Measurements from ENCODE around the gene MAN2B2. TPM values are rescaled to one million over a fixed set of nuclear protein-coding genes. Genes with fewer than 3 reads are reported as not detected.

MAN2B2 gene
- total RNA-seq, 1 experiment from 2014 or later, result 34.4 TPM

DNA sequence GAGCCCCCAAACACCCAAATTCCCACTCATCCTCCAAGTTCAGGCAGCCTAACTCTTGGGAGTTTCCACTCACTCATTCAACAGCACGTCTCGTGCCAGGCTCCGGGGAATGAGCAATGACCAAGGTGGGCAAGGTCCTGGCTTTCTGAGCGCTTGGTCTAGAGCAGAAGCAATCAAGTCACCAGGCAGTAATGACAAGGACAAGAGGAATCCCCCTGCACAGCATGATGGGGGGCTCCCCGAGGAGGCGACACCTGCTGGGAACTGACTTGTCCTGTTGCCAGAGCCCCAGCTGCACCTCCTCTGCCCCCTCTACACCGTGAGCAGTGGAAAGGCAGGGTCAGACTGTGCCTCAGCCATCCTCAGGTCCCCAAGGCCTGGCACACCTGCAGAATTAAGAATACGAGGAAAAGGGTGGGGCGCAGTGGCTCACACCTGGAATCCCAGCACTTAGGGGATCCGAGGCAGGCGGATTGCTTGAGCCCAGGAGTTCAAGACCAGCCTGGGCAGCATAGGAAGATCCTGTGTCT lies 39.8 kb downstream of the MAN2B2 start:
- no TSS peak for BruUV-seq (replicated peaks)
- DNase-seq (ENCODE audit: low read depth, low spot score) (no peak), ATAC-seq (no peak)
- no peak overlapping the region for H3K4me3 ChIP-seq (ENCODE audit: low read depth in 2 of 2, low read length in 2 of 2)
- ChIA-PET POLR2A (no interaction called here), CTCF (no interaction called here)
- intact Hi-C loops (cut with micrococcal nuclease; ENCODE audit: unreplicated experiment) (no loop called here), in situ Hi-C loops (cut with HindIII; ENCODE audit: low pct_unique_long_range_greater_than_20kb, low sequenced_read_pairs) (no loop called here)
- H3K27me3 ChIP-seq (ENCODE audit: control insufficient read depth, insufficient read depth, low read length), result no peaks in the 10 kb centered on the region
- TF ChIP-seq, protein P1, sequence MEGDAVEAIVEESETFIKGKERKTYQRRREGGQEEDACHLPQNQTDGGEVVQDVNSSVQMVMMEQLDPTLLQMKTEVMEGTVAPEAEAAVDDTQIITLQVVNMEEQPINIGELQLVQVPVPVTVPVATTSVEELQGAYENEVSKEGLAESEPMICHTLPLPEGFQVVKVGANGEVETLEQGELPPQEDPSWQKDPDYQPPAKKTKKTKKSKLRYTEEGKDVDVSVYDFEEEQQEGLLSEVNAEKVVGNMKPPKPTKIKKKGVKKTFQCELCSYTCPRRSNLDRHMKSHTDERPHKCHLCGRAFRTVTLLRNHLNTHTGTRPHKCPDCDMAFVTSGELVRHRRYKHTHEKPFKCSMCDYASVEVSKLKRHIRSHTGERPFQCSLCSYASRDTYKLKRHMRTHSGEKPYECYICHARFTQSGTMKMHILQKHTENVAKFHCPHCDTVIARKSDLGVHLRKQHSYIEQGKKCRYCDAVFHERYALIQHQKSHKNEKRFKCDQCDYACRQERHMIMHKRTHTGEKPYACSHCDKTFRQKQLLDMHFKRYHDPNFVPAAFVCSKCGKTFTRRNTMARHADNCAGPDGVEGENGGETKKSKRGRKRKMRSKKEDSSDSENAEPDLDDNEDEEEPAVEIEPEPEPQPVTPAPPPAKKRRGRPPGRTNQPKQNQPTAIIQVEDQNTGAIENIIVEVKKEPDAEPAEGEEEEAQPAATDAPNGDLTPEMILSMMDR (IDR thresholded peaks at IDR 0.05), result no peak
- no peak for TF ChIP-seq POLR2AphosphoS5 (IDR thresholded peaks at IDR 0.05; ENCODE audit: low read depth, low read length)
- TF ChIP-seq, protein P2, sequence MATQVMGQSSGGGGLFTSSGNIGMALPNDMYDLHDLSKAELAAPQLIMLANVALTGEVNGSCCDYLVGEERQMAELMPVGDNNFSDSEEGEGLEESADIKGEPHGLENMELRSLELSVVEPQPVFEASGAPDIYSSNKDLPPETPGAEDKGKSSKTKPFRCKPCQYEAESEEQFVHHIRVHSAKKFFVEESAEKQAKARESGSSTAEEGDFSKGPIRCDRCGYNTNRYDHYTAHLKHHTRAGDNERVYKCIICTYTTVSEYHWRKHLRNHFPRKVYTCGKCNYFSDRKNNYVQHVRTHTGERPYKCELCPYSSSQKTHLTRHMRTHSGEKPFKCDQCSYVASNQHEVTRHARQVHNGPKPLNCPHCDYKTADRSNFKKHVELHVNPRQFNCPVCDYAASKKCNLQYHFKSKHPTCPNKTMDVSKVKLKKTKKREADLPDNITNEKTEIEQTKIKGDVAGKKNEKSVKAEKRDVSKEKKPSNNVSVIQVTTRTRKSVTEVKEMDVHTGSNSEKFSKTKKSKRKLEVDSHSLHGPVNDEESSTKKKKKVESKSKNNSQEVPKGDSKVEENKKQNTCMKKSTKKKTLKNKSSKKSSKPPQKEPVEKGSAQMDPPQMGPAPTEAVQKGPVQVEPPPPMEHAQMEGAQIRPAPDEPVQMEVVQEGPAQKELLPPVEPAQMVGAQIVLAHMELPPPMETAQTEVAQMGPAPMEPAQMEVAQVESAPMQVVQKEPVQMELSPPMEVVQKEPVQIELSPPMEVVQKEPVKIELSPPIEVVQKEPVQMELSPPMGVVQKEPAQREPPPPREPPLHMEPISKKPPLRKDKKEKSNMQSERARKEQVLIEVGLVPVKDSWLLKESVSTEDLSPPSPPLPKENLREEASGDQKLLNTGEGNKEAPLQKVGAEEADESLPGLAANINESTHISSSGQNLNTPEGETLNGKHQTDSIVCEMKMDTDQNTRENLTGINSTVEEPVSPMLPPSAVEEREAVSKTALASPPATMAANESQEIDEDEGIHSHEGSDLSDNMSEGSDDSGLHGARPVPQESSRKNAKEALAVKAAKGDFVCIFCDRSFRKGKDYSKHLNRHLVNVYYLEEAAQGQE (IDR thresholded peaks at IDR 0.05; ENCODE audit: insufficient read depth in 1 of 2, low read depth in 2 of 2, low read length in 1 of 2), result no peak
- TF ChIP-seq SIN3A (IDR thresholded peaks at IDR 0.05; ENCODE audit: borderline replicate concordance, insufficient read depth, low read depth, low read length), result no peak
- no peak for TF ChIP-seq TCF7L2 (IDR thresholded peaks at IDR 0.05; ENCODE audit: low read depth, low read length)
- no peaks in the 10 kb centered on the region for H3K4me1 ChIP-seq (ENCODE audit: control insufficient read depth, insufficient read depth, low read length)
- no peaks in the 10 kb centered on the region for H3K9me3 ChIP-seq (ENCODE audit: control insufficient read depth, insufficient read depth, low read depth, low read length)
- no peak overlapping the region for H3K27ac ChIP-seq (ENCODE audit: low read length)
- H3K36me3 ChIP-seq (ENCODE audit: control insufficient read depth, insufficient read depth, low read length), result no peaks in the 10 kb centered on the region

DNA sequence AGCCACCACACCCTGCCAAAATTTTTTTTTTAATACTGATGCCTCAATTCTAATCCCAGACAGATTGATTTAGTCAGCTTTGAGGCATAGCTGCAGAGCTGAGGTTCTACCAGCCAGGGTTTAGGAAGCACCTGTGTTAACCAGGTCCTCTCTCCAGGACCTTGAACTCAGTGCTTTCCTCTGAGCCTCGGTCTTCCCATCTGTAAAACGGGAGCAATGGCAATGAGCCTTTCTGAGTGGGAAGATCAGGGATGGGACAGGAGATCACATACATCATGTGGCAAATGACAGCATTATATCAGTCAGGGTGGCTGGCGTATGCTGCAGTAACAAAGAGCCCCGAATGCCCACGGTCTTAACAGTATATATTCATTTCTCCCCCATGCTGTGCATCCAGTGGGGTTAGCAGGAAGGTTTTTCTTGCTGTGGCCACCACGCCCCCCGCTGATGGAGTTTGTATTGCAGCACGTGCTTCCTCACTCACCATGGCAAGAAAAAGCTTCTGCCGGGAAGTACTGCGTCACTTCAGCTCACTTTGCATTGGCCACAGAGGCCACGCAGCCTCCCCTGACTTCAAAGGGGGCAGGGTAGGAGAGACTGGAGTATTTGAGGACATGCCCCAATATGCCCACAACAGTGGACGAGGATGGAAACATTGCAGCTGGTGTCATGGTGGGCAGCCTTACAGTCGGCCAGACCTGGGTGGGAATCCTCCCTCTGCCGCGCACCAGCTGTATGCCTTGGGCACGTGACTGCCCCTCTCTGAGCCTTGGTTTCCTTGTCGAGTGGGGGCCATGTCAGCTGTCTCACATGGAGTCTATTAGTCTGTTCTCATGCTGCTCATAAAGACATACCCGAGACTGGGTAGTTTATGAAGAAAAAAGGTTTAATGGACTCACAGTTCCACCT lies 41.4 kb downstream of the MAN2B2 start:
- intact Hi-C loops (cut with micrococcal nuclease; ENCODE audit: unreplicated experiment) (no loop called here), in situ Hi-C loops (cut with HindIII; ENCODE audit: low pct_unique_long_range_greater_than_20kb, low sequenced_read_pairs) (no loop called here)
- no peak for ATAC-seq
- TF ChIP-seq, protein P1 (IDR thresholded peaks at IDR 0.05), result no peak
- TF ChIP-seq SIN3A (IDR thresholded peaks at IDR 0.05; ENCODE audit: borderline replicate concordance, insufficient read depth, low read depth, low read length) (no peak), POLR2AphosphoS5 (IDR thresholded peaks at IDR 0.05; ENCODE audit: low read depth, low read length) (no peak), TCF7L2 (IDR thresholded peaks at IDR 0.05; ENCODE audit: low read depth, low read length) (no peak)
- TF ChIP-seq, protein P2 (IDR thresholded peaks at IDR 0.05; ENCODE audit: insufficient read depth in 1 of 2, low read depth in 2 of 2, low read length in 1 of 2), result no peak
- Histone ChIP-seq H3K4me1 (ENCODE audit: control insufficient read depth, insufficient read depth, low read length) (no peaks in the 10 kb centered on the region), H3K9me3 (ENCODE audit: control insufficient read depth, insufficient read depth, low read depth, low read length) (no peaks in the 10 kb centered on the region), H3K27me3 (ENCODE audit: control insufficient read depth, insufficient read depth, low read length) (no peaks in the 10 kb centered on the region), H3K36me3 (ENCODE audit: control insufficient read depth, insufficient read depth, low read length) (no peaks in the 10 kb centered on the region), H3K4me3 (ENCODE audit: low read depth in 2 of 2, low read length in 2 of 2) (no peak overlapping the region), H3K27ac (ENCODE audit: low read length) (no peak overlapping the region)
- BruUV-seq (replicated peaks), result no TSS peak
- DNase-seq (ENCODE audit: low read depth, low spot score), result no peak
- CTCF ChIA-PET, result interaction anchor here (0.7 kb wide), 1 partner anchor 86 kb away, joined by 3 read pairs; no protein-coding TSS in a partner anchor
- POLR2A ChIA-PET, result no interaction called here

All from Panc1 (cell line).